ENCODE data around the gene SNX24.
"Not testable (repeated sequence)": the region's sequence is repeated elsewhere in the genome, so short reads cannot be mapped to it uniquely, and the experiment has no call there.

Gene SNX24

DNA sequence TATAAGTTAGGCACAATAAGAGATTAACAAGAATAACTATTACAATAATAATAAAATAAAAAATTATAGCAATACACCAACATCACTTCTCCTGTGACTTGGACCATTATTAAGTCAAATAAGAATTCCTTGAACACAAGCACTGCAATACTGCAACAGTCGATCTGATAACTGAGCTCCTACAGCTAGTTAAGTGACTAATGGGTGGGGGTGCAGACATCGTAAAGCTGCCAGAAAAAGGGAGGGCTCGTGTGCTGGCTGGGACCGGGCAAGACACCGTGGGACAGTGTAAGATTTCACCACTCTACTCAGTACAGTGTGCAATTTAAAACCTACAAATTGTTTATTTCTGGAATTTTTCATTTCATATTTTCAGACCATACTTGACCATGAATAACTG, 78.8 kb downstream of the SNX24 start:
- DNase-seq, result no peak

DNA sequence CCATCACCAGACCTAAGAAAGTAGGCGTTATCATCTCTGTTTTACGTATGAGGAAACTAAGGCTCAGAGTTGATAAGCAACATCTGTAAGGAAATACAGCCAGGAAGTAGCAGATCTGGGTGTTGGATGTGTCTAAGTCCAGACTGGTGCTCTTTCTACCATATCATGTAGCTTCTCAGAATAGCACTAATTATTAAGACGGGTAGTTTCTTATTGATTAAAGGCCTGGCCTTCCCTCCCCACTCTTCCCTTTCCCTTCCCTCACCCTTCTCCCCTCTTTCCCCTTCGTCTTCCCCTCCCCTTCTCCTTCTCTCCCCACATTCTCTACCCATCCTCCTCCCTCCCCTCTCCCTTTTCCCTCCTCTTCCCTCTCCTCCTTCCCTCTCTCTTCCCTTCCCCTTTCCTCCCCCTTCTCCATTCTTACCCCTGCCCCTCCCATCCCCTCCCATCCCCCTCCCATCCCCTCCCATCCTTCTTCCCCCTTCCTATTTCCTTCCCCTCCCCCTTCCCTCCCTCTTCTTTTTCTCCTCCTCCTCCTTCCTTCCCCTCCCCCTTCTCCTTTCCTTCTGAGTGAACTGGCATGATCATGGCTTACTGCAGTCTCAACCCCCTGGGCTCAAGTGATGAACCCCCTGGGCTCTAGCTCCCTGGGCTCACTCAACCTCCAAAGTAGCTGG, 79.4 kb downstream of the SNX24 start:
- DNase-seq, result no peak

DNA sequence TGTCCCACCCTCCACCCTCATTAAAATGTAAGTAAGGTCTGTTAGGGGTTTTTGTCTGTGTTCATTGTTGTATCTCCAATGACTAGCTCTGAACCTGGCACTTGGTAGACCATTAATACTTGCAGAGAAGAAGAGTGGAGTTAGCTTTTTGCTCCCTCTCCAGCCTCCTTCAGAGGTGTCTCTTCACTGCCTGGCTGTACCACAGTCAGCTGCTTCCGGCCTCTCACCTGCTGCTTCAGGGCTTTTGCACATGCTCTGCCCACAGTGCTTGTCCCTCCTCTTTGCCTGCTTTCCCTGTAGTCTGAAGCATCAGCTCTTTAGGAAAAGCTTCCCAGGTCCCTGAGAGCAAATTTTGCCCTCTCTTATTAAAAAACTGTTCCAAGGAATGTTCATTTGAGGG, 83.6 kb downstream of the SNX24 start:
- DNase-seq, result no peak

DNA sequence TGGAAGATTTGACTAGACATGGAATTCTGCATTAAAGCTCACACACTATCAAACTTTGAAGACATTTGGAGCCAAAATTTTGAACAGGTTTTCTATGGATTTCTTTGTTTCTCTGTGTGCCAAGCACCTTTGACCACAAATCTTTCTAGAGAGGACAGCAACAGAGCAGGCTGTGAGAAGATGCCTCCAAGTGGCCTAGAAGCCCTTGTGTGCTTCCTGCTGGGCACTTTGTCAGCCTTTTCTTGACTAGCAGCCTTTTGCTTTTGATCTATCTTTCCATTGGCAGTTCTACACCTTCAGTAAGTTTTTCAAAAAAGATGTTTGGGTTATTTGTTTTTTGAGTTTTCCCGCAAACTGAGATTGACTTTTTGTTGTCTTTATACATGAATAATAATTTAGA, 84.6 kb downstream of the SNX24 start:
- no peak for DNase-seq

DNA sequence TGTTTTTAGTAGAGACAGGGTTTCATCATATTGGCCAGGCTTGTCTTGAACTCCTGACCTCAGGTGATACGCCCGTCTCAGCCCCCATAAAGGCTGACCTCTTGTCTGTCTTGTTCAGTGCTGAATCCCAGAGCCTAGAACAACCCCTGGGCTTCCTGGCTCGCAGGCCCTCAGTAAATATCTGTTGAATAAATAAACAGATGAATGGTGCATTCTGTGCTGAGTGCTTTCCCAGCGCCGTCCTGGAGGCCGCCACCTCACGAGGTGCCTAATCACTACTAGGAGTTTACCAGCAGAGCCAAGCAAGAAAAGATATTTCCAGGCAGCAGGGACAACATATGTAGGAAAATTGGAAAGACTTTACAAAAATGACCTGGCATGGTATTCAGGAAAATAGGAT, 88.5 kb downstream of the SNX24 start:
- DNase-seq, result no peak

DNA sequence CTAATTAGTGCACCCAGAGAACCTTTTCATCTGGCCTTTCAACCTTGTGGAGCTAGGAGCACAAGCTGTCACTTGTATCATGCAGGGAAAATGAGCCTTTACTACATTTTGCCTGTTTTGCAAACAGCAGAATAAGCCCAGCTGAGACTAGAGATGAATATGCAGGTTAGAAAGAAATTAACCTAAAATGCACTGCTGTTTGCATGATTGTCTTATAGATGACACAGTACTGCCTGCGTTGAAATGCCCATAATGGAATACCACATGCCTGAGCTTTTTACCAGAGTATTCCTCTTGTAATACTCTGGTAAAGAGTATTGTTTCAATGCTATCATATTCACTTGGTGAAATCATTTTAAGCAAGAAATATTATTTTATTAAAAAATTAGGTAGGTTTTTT, 90.7 kb downstream of the SNX24 start:
- DNase-seq, result no peak

DNA sequence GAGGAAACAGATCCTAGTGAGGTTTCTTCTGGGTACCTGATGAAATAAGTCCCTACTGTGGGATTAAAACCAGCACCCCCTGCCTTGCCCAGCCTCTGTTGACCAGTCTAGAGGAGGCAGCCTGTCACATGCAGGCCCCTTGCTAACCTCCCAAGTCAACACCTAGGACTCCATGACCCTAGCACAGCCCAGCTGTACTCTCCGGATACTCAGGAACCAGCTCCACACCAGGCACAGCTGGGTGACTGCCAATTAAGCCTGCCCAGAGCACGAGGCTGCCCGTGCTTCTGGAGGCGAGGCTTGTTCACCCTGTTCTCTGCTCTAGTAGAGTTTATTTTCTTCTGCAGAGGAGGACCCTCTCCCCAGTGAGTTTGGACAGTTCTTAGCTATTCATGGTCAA, 92.5 kb downstream of the SNX24 start:
- no peak for DNase-seq

DNA sequence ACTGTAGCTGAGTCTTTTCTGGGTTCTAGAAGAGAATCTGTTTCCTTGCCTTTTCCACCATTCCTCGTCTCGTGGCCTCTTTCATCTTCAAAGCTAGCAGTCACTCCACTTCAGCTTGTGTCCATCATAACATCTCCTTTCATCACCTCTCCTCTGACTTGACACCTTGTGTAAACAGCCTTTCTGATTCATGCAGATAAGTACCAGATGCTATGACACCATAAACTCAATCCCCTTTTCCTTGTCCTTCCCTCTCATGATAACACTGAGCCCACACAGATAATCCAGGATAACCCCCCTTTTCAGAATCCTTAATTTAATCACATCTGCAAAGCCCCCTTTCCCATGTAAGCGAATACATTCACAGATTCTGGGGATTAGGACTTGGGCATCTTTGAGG, 95.5 kb downstream of the SNX24 start:
- no peak for DNase-seq

DNA sequence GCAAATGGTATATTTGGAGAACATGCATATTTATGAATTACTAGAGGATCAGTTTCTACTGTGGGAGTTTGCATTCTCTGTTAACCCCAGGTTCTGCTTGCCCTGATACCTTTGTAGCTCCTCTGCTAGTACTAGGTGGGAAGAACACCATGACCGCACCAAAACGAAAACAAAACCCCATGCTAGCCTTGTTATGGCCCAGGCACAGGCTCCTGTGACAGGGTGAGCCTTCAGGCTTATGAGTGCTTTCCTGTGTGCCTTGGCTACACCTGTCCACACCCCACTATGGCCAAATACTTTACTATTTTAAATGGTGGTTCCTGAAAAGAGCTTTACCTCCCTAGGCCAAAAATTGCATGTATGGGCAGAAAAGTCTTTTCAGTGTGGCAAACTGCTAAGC, 96.3 kb downstream of the SNX24 start:
- no peak for DNase-seq

DNA sequence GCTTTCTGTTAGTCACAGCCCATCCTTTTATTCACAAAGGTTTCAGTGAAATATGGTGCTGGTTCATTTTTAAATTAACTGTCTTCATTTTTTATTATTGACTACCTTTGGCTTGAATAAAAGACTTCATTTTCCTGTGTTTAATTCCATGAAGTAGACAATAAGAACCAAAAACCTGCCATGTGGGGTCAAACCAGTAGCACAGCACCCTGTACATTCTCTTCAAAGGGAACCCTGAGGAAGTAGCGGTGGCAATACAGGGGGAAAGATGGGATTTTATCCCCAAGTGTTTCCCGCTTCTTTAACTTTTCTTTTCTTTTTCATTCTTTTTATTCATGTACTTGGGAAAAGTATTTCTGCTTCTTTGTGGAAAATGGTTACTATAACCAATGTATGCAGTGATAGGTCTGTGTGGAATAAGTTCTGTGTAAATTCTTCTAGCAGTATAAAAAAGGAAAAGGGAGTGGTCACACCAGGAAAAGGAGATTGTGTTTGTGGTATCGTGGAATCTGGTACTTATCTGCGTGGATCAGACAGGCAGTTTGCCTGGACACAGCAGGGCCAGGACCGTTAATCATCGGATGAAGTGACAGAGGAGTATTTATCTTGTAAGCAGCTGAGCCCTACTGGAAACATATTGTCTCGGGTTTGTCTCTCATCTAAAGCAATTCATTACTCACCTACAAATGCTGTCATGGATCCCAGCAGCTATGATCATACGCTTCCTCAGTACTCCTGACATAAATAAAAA, 96.9 kb downstream of the SNX24 start:
- DNase-seq, result no peak

DNA sequence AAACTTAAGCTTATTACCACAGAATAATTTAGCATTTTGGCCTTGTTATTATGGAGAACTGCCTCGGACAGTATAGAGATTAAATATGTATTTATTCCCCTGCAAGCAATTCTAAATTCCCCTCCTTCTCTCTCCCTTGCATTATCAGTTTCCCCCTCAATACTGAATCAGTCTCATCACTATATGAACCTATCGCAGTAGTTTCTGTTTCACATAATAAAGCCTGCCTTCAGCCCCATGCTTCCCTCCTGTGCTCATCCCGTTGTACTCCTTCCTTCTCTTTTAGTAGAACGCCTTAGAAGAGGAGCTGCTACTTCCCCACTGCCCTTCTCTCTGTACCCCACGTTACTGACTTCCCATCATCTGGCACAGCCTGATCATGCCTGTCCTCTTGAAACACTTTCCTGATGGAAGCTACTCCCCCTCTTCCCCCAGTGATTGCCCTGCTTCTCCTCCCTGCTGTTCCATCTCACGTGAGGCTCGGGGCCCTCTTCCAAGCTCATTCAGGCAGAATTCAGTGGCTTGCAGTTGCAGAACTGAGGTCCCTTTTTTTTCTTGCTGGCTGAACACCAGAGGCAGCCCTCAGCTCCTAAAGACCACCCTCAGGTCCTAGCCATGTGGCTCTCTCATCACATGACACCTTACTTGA, 97.8 kb downstream of the SNX24 start:
- DNase-seq, result no peak

DNA sequence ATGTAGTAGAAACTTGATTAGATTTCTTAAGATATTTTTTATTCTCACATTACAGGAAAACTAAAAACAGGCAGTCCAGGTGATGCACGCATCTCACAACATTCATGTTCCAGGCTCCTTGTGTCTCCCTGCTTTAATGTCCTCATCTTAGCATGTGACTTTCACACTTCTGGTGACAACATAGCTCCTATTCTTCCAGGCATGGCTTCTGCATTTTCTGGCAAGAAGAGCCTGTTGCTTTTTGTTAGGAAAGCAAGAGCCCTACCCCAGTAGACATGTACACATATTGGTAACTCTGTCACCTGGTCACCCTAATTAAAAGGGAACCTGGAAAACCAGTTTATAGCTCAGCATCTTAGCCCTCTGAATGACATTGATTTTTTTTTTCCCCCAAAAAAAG, 98.6 kb downstream of the SNX24 start:
- DNase-seq, result no peak

DNA sequence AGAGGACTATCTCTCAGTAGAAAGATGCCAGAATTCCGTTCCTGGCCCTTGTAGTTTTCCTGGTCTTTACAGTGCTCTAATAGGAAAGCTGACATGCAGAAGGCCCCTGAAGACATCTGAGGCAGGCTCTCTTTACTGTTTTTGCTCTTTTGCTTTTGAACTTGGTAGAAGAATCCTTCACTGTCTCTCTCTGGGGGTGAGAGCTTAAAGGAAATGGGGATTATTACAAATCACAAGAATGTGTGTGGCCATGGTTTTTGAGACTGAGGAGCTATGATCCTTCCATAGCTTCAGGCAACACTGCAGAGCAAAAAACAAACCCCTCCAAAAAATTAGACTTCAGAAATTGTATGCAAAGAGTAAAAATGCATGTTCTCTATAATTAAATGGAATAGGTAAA, 102.0 kb downstream of the SNX24 start:
- no peak for DNase-seq

DNA sequence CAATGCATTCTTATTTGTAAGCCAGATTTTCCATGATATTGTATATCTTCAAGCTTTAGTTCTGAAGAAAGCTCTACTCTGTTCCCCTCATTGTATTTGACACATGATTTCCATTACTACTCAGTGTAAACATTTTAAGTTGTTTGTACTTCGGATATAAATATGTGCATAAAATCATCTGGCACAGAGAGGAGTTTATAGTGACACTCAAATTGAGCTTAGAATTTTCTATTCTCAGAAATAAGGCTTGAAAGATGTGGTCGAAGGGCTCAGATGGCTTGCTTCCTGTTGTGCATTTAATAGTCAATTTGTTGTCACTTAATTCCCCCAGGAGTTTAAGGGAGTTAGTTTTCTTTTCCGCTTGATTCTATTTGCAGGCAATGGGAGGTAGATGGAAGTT, 102.4 kb downstream of the SNX24 start:
- DNase-seq, result no peak

DNA sequence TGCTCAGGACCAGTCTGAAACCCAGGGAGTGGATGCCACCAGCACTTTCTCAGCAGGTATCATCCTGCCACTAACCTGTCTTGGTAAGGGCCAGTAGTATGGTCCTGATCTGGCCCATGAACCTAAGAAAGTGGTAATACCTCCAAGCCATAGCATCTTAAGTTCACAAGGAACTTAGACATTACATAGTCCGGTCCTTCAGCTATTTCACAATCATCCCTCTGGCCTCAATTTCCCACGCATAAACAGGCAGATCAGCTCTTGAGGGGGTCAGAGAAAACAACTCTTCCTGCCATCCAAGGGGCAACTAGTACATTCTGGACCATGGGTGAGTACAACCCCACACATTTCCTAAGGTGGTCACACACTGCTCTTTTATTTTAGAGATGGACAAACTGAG, 102.9 kb downstream of the SNX24 start:
- no peak for DNase-seq

DNA sequence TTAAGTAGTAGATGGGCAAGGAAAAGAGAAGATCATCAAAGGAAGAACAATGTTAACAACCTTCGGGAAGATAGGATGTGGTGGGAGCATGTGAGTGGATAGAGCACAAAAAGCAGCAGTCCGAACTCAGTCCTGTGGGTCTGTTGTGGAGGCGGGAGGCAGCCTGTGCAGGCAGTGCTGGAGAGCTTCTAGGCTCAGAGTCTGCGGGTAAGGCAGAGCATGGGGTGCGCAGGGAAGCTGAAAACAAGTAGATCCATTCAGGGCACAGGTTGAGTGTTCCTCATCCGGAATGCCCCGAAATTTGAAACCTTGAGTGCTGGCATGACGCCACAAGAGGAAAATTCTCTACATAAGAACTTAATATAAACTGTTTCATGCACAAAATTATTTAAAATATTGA, 106.2 kb downstream of the SNX24 start:
- DNase-seq, result no peak

DNA sequence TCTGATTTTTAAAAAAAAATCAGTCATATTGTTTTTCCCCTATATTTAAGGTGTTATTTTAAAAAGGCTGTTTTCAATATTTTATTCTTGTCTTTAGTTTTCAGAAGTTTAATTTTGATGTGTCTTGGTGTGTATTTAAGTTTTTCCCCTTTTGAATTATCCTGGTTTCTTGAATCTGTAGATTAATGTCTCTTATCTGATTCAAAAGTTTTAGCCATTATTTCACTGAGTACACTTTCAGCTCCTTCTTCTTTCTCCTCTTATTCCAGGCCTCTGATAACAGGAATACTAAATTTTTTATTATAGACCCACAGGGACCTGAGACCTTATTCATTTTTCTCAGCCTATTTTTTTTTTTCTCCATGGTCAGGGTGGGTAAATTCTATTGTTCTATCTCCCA, 109.3 kb downstream of the SNX24 start:
- no peak for DNase-seq

DNA sequence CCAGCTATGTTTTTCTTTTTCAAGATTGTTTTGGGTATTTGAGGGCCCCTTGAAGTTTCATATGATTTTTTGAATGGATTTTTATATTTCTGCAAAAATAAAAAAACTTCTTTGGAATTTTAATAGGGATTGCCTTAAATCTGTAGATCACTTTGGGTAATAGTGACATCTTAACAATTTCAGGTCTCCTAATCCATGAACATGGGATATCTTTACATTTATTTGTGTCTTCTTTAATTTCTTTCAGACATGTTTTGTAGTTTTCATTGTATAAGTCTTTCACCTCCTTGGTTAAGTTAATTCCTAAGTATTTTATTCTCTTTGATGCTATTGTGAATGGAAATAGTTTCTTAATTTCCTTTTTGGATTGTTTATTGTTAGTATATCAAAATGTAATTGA, 112.0 kb downstream of the SNX24 start:
- no peak for DNase-seq

DNA sequence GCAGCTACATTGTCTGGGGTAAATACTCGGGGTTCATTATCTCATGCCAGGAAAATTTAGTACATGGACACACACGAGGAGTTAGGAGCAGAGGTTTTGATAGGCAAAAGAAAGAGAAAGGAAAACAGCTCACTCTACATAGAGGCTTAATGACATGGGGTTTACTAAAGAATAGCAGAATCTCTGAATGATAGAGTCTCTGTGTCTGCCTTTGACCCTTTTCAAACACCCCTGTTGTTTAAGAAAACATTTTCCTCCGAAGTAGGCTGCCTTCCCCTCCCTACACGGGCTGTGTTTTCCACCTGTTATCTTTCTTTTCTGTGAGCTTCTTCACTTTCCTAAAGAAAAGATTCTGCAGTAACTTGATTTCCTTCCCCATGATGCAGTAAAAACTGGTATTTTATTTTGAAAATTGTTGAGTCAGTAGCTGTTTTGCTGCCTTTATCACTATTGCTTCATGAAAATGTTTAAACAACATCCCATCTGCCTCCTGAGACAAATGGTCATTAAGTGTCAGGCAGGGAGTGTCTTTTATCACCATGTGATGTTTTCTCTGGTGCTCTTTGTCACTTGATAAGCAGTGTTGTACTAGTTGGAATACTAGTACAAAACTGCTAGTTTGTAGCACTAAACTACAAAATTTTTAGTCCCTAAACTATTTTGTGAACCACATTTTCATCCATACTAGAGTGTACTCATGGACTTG, 114.5 kb downstream of the SNX24 start:
- no peak for DNase-seq

DNA sequence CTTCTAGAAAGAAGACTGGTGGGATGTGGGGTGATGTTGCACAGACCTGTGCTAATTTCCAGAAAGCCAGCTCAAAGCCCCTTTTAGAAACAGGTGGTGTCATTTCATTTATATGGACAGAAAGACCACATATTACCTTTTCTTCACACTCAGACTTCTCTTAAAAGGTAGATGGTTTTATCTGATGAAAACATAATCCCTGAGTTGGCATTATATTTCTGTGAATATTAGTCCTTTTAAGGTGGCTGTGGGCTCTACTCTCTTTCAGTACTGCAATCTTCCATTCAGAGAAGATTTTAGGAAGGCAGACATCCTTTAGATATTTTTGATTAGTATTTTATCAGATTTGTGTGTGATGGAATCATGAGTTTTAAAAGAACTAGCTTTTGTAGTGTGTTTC, 117.9 kb downstream of the SNX24 start:
- DNase-seq, result no peak

DNA sequence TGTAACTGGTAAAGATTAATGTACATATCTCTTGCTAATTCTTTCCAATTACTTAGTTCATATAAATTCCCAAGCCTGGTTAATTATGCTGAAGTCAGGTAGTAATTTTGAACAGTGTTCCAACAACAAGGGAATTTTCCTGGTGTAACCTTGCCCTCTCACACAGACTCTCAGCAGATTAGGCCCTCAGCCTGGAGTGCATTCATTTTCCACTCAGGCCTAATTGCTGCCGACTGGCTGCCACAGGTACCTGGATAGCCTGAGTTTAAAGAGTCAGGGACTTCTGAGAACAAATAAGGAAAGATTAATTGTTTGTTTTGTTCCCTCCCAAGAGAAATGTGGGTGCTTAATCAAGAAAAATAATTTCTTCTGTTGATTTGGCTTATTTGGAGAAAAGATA, 119.7 kb downstream of the SNX24 start:
- no peak for DNase-seq

DNA sequence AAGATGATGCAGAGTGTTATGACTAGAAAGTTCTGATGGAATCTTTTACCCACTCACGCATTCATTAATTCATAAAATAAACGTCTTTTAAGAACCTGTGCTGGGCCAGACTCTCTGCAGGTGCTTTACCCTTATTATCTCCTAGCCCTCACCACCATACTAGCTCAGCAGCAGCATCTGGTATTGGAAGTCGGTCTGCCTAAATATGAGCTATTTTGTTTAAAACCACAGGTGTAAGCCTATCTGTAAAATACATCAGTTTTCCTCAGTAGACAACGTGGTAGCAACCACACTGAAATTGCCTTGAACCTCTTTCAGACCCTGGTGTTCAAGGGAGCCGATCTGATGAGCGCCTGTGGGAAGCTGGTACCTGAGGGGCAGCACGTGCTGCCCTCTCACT, 121.7 kb downstream of the SNX24 start:
- no peak for DNase-seq

DNA sequence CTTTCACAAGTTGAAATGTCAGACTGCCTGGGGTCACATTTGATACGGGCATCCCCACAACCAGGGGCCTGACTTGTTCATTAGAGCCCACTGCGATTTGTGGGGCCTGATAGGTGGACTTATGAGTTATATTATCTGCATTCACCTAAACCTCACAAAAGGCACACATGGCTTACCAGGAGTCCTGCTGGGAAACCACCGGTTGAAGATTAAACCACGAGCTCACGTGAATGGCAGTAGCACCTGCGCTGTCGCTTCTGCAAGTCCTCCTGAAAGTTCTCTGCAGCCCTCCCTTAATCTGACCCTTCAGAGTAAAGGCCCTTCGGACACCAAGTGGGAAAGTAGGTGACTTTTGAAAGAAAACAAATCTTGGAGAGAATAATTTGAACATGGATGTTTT, 122.2 kb downstream of the SNX24 start:
- DNase-seq, result no peak

DNA sequence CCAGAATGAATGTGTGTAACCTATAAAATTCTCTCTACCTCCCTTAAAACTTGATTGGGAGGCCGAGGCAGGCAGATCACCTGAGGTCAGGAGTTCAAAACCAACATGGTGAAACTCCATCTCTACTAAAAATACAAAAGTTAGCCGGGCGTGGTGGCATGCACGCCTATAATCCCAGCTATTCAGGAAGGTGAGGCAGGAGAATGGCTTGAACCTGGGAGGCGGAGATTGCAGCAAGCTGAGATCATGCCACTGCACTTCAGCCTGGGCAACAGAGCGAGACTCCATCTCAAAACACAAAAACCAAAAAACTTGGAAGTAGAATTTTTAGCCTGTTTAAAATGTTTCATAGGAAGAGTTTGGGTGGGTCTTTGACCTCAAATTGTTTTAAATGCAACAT, 122.6 kb downstream of the SNX24 start:
- not testable (repeated sequence) for DNase-seq

Measured in AML-193 (cell line).